Astrocyte of the spinal cord (primary cell): ENCODE measurements around the gene PTPN14.
A peak's percentile ranks its signal among the peaks of the same experiment; 100 is the strongest.
"Not testable (repeated sequence)": the region's sequence is repeated elsewhere in the genome, so short reads cannot be mapped to it uniquely, and the experiment has no call there.

ENCODE experiments used
- DNase-seq: peaks from one replicate; pipeline ENCODE4 v3.0.0; 2011; ENCODE audit warnings: low read depth, low spot score
- H3K4me3 ChIP-seq: 2 replicates; pipeline ENCODE4 v1.5.1; 2011; ENCODE audit warnings: low read depth, mild to moderate bottlenecking, low read length, moderate library complexity
- CTCF ChIP-seq: IDR thresholded peaks from 2 replicates; pipeline ENCODE4 v1.5.1; 2012; ENCODE audit warnings: low read depth, mild to moderate bottlenecking, low read length, inconsistent platforms
- in situ Hi-C: cut with HindIII; loops from 2 replicates; pipeline ENCODE4 v1.10.0; 2017; ENCODE audit warnings: low sequenced_read_pairs

Gene PTPN14

GRCh38 chr1:214500340-214501055 lies 50.9 kb downstream of the PTPN14 start:
- H3K4me3 ChIP-seq = no peak overlapping the region
- in situ Hi-C loops = no loop called here
- TF ChIP-seq CTCF = no peak
- no peak for DNase-seq

- H3K4me3 ChIP-seq = no peak overlapping the region
- no peak for TF ChIP-seq CTCF
- DNase-seq = no peak
- in situ Hi-C loops = no loop called here
Measured at GRCh38 chr1:214499732-214500131, 51.7 kb downstream of the PTPN14 start.

- DNase-seq = no peak
- no peak overlapping the region for H3K4me3 ChIP-seq
- TF ChIP-seq CTCF = no peak
- in situ Hi-C loops = no loop called here
Measured at GRCh38 chr1:214498021-214498420, 53.4 kb downstream of the PTPN14 start.

GRCh38 chr1:214496126-214496525 lies 55.3 kb downstream of the PTPN14 start:
- no peak for DNase-seq
- TF ChIP-seq CTCF = no peak
- H3K4me3 ChIP-seq = no peak overlapping the region
- in situ Hi-C loops = no loop called here

- in situ Hi-C loops = no loop called here
- no peak for TF ChIP-seq CTCF
- peak; percentile 45 for DNase-seq
- no peak overlapping the region for H3K4me3 ChIP-seq
Measured at GRCh38 chr1:214494706-214495105, 56.7 kb downstream of the PTPN14 start.

GRCh38 chr1:214494179-214494578 lies 57.2 kb downstream of the PTPN14 start:
- in situ Hi-C loops, H3K4me3 ChIP-seq, DNase-seq: not testable (repeated sequence)

GRCh38 chr1:214493126-214493796 lies 58.1 kb downstream of the PTPN14 start:
- peak; percentile 78 for DNase-seq
- in situ Hi-C loops = no loop called here
- no peak overlapping the region for H3K4me3 ChIP-seq
- TF ChIP-seq CTCF = no peak
